ENCODE results near the gene WASF3.

WASF3 gene

GRCh38 chr13:26688286-26688685 lies 130.8 kb downstream of the WASF3 start:
- no peaks in the 10 kb centered on the region for H3K27me3 ChIP-seq (ENCODE audit: control insufficient read depth, insufficient read depth, low read length)
- H3K4me3 ChIP-seq (ENCODE audit: low read length), result no peak overlapping the region
- no peak overlapping the region for H3K27ac ChIP-seq (ENCODE audit: low read length)
- no peak overlapping the region for H3K9ac ChIP-seq (ENCODE audit: low read length)
- H3K9me3 ChIP-seq (ENCODE audit: control insufficient read depth, low read depth, low read length), result no peaks in the 10 kb centered on the region
- H3K36me3 ChIP-seq (ENCODE audit: control insufficient read depth, low read depth, low read length), result peaks cover 15% of the 10 kb centered on the region
- H3K4me1 ChIP-seq (ENCODE audit: control insufficient read depth, low read depth, low read length), result no peaks in the 10 kb centered on the region

- H3K9ac ChIP-seq (ENCODE audit: low read length), result no peak overlapping the region
- no peak overlapping the region for H3K27ac ChIP-seq (ENCODE audit: low read length)
- peaks cover 15% of the 10 kb centered on the region for H3K36me3 ChIP-seq (ENCODE audit: control insufficient read depth, low read depth, low read length)
- H3K9me3 ChIP-seq (ENCODE audit: control insufficient read depth, low read depth, low read length), result no peaks in the 10 kb centered on the region
- no peaks in the 10 kb centered on the region for H3K27me3 ChIP-seq (ENCODE audit: control insufficient read depth, insufficient read depth, low read length)
- H3K4me3 ChIP-seq (ENCODE audit: low read length), result no peak overlapping the region
- no peaks in the 10 kb centered on the region for H3K4me1 ChIP-seq (ENCODE audit: control insufficient read depth, low read depth, low read length)
Observed at GRCh38 chr13:26688980-26689379, 131.5 kb downstream of the WASF3 start.

GRCh38 chr13:26693749-26694463 lies 136.4 kb downstream of the WASF3 start:
- no peak overlapping the region for H3K27ac ChIP-seq (ENCODE audit: low read length)
- no peaks in the 10 kb centered on the region for H3K9me3 ChIP-seq (ENCODE audit: control insufficient read depth, low read depth, low read length)
- H3K4me3 ChIP-seq (ENCODE audit: low read length), result no peak overlapping the region
- H3K36me3 ChIP-seq (ENCODE audit: control insufficient read depth, low read depth, low read length), result no peaks in the 10 kb centered on the region
- no peaks in the 10 kb centered on the region for H3K4me1 ChIP-seq (ENCODE audit: control insufficient read depth, low read depth, low read length)
- no peak overlapping the region for H3K9ac ChIP-seq (ENCODE audit: low read length)
- H3K27me3 ChIP-seq (ENCODE audit: control insufficient read depth, insufficient read depth, low read length), result no peaks in the 10 kb centered on the region

GRCh38 chr13:26694609-26695359 lies 137.3 kb downstream of the WASF3 start:
- Histone ChIP-seq H3K4me3 (ENCODE audit: low read length) (no peak overlapping the region), H3K9me3 (ENCODE audit: control insufficient read depth, low read depth, low read length) (no peaks in the 10 kb centered on the region), H3K27ac (ENCODE audit: low read length) (no peak overlapping the region), H3K36me3 (ENCODE audit: control insufficient read depth, low read depth, low read length) (no peaks in the 10 kb centered on the region), H3K9ac (ENCODE audit: low read length) (no peak overlapping the region), H3K4me1 (ENCODE audit: control insufficient read depth, low read depth, low read length) (no peaks in the 10 kb centered on the region), H3K27me3 (ENCODE audit: control insufficient read depth, insufficient read depth, low read length) (no peaks in the 10 kb centered on the region)

GRCh38 chr13:26695360-26695705 lies 137.8 kb downstream of the WASF3 start:
- Histone ChIP-seq H3K4me3 (ENCODE audit: low read length) (no peak overlapping the region), H3K4me1 (ENCODE audit: control insufficient read depth, low read depth, low read length) (no peaks in the 10 kb centered on the region), H3K9ac (ENCODE audit: low read length) (no peak overlapping the region), H3K9me3 (ENCODE audit: control insufficient read depth, low read depth, low read length) (no peaks in the 10 kb centered on the region), H3K36me3 (ENCODE audit: control insufficient read depth, low read depth, low read length) (no peaks in the 10 kb centered on the region), H3K27ac (ENCODE audit: low read length) (no peak overlapping the region), H3K27me3 (ENCODE audit: control insufficient read depth, insufficient read depth, low read length) (no peaks in the 10 kb centered on the region)

GRCh38 chr13:26695891-26696311 lies 138.4 kb downstream of the WASF3 start:
- Histone ChIP-seq H3K9ac (ENCODE audit: low read length) (no peak overlapping the region), H3K36me3 (ENCODE audit: control insufficient read depth, low read depth, low read length) (no peaks in the 10 kb centered on the region), H3K27ac (ENCODE audit: low read length) (no peak overlapping the region), H3K4me1 (ENCODE audit: control insufficient read depth, low read depth, low read length) (no peaks in the 10 kb centered on the region), H3K9me3 (ENCODE audit: control insufficient read depth, low read depth, low read length) (no peaks in the 10 kb centered on the region), H3K27me3 (ENCODE audit: control insufficient read depth, insufficient read depth, low read length) (no peaks in the 10 kb centered on the region), H3K4me3 (ENCODE audit: low read length) (no peak overlapping the region)

- Histone ChIP-seq H3K9me3 (ENCODE audit: control insufficient read depth, low read depth, low read length) (no peaks in the 10 kb centered on the region), H3K4me3 (ENCODE audit: low read length) (no peak overlapping the region), H3K4me1 (ENCODE audit: control insufficient read depth, low read depth, low read length) (no peaks in the 10 kb centered on the region), H3K9ac (ENCODE audit: low read length) (no peak overlapping the region), H3K27ac (ENCODE audit: low read length) (no peak overlapping the region), H3K36me3 (ENCODE audit: control insufficient read depth, low read depth, low read length) (no peaks in the 10 kb centered on the region), H3K27me3 (ENCODE audit: control insufficient read depth, insufficient read depth, low read length) (no peaks in the 10 kb centered on the region)
Observed at GRCh38 chr13:26697069-26697955, 139.8 kb downstream of the WASF3 start.

- Histone ChIP-seq H3K9me3 (ENCODE audit: control insufficient read depth, low read depth, low read length) (no peaks in the 10 kb centered on the region), H3K27ac (ENCODE audit: low read length) (no peak overlapping the region), H3K9ac (ENCODE audit: low read length) (no peak overlapping the region), H3K4me1 (ENCODE audit: control insufficient read depth, low read depth, low read length) (no peaks in the 10 kb centered on the region), H3K27me3 (ENCODE audit: control insufficient read depth, insufficient read depth, low read length) (no peaks in the 10 kb centered on the region), H3K36me3 (ENCODE audit: control insufficient read depth, low read depth, low read length) (no peaks in the 10 kb centered on the region), H3K4me3 (ENCODE audit: low read length) (peak overlapping the region; percentile 31)
Observed at GRCh38 chr13:26698392-26699196, 141.1 kb downstream of the WASF3 start.

- no peaks in the 10 kb centered on the region for H3K9me3 ChIP-seq (ENCODE audit: control insufficient read depth, low read depth, low read length)
- no peak overlapping the region for H3K4me3 ChIP-seq (ENCODE audit: low read length)
- no peaks in the 10 kb centered on the region for H3K36me3 ChIP-seq (ENCODE audit: control insufficient read depth, low read depth, low read length)
- H3K27me3 ChIP-seq (ENCODE audit: control insufficient read depth, insufficient read depth, low read length), result no peaks in the 10 kb centered on the region
- no peak overlapping the region for H3K9ac ChIP-seq (ENCODE audit: low read length)
- H3K27ac ChIP-seq (ENCODE audit: low read length), result no peak overlapping the region
- no peaks in the 10 kb centered on the region for H3K4me1 ChIP-seq (ENCODE audit: control insufficient read depth, low read depth, low read length)
Observed at GRCh38 chr13:26699197-26699490, 141.7 kb downstream of the WASF3 start.

- H3K4me3 ChIP-seq (ENCODE audit: low read length), result no peak overlapping the region
- H3K9me3 ChIP-seq (ENCODE audit: control insufficient read depth, low read depth, low read length), result no peaks in the 10 kb centered on the region
- peaks cover 4% of the 10 kb centered on the region for H3K4me1 ChIP-seq (ENCODE audit: control insufficient read depth, low read depth, low read length)
- H3K27ac ChIP-seq (ENCODE audit: low read length), result no peak overlapping the region
- no peaks in the 10 kb centered on the region for H3K36me3 ChIP-seq (ENCODE audit: control insufficient read depth, low read depth, low read length)
- H3K9ac ChIP-seq (ENCODE audit: low read length), result no peak overlapping the region
- H3K27me3 ChIP-seq (ENCODE audit: control insufficient read depth, insufficient read depth, low read length), result no peaks in the 10 kb centered on the region
Observed at GRCh38 chr13:26705536-26705935, 148.1 kb downstream of the WASF3 start.

GRCh38 chr13:26706381-26706780 lies 148.9 kb downstream of the WASF3 start:
- Histone ChIP-seq H3K27me3 (ENCODE audit: control insufficient read depth, insufficient read depth, low read length) (no peaks in the 10 kb centered on the region), H3K36me3 (ENCODE audit: control insufficient read depth, low read depth, low read length) (no peaks in the 10 kb centered on the region), H3K9ac (ENCODE audit: low read length) (no peak overlapping the region), H3K4me3 (ENCODE audit: low read length) (no peak overlapping the region), H3K27ac (ENCODE audit: low read length) (no peak overlapping the region), H3K9me3 (ENCODE audit: control insufficient read depth, low read depth, low read length) (no peaks in the 10 kb centered on the region), H3K4me1 (ENCODE audit: control insufficient read depth, low read depth, low read length) (peaks cover 4% of the 10 kb centered on the region)

All from iPS-18a (cell line).